ENCODE results near the gene NDUFAF2.

The NDUFAF2 gene

GRCh38 chr5:61200582-61201155 is 255.7 kb downstream of the NDUFAF2 start:
- Histone ChIP-seq H2AFZ (ENCODE audit: low read depth) (no peak overlapping the region), H3K27me3 (ENCODE audit: insufficient read depth, low read depth) (no peaks in the 10 kb centered on the region), H3K9ac (no peak overlapping the region), H4K20me1 (ENCODE audit: insufficient read depth) (no peaks in the 10 kb centered on the region), H3K4me2 (no peak overlapping the region), H3K36me3 (ENCODE audit: insufficient read depth) (no peaks in the 10 kb centered on the region), H3K4me1 (ENCODE audit: low read depth, poor library complexity, severe bottlenecking) (no peaks in the 10 kb centered on the region), H3K79me2 (ENCODE audit: insufficient read depth, low read depth) (no peaks in the 10 kb centered on the region), H3K27ac (no peak overlapping the region), H3K4me3 (IDR thresholded peaks at IDR 0.05; ENCODE audit: insufficient read depth, low read depth, low read length) (no peak overlapping the region)
- TF ChIP-seq, protein P1, sequence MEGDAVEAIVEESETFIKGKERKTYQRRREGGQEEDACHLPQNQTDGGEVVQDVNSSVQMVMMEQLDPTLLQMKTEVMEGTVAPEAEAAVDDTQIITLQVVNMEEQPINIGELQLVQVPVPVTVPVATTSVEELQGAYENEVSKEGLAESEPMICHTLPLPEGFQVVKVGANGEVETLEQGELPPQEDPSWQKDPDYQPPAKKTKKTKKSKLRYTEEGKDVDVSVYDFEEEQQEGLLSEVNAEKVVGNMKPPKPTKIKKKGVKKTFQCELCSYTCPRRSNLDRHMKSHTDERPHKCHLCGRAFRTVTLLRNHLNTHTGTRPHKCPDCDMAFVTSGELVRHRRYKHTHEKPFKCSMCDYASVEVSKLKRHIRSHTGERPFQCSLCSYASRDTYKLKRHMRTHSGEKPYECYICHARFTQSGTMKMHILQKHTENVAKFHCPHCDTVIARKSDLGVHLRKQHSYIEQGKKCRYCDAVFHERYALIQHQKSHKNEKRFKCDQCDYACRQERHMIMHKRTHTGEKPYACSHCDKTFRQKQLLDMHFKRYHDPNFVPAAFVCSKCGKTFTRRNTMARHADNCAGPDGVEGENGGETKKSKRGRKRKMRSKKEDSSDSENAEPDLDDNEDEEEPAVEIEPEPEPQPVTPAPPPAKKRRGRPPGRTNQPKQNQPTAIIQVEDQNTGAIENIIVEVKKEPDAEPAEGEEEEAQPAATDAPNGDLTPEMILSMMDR (conservative IDR thresholded peaks at IDR 0.05; ENCODE audit: low read depth, low read length): no peak

GRCh38 chr5:61202213-61202612 is 257.2 kb downstream of the NDUFAF2 start:
- H3K4me2 ChIP-seq: no peak overlapping the region
- H3K36me3 ChIP-seq (ENCODE audit: insufficient read depth): no peaks in the 10 kb centered on the region
- no peaks in the 10 kb centered on the region for H3K79me2 ChIP-seq (ENCODE audit: insufficient read depth, low read depth)
- no peak overlapping the region for H3K4me3 ChIP-seq (IDR thresholded peaks at IDR 0.05; ENCODE audit: insufficient read depth, low read depth, low read length)
- TF ChIP-seq, protein P1 (conservative IDR thresholded peaks at IDR 0.05; ENCODE audit: low read depth, low read length): no peak
- no peak overlapping the region for H3K9ac ChIP-seq
- no peaks in the 10 kb centered on the region for H4K20me1 ChIP-seq (ENCODE audit: insufficient read depth)
- no peaks in the 10 kb centered on the region for H3K27me3 ChIP-seq (ENCODE audit: insufficient read depth, low read depth)
- H2AFZ ChIP-seq (ENCODE audit: low read depth): no peak overlapping the region
- H3K4me1 ChIP-seq (ENCODE audit: low read depth, poor library complexity, severe bottlenecking): no peaks in the 10 kb centered on the region
- H3K27ac ChIP-seq: no peak overlapping the region
